ENCODE measurements around the gene TP53TG3F. TPM values are rescaled to one million over a fixed set of nuclear protein-coding genes. Genes with fewer than 3 reads are reported as not detected.
"Not testable (repeated sequence)": the region's sequence is repeated elsewhere in the genome, so short reads cannot be mapped to it uniquely, and the experiment has no call there.

Gene TP53TG3F
- total RNA-seq: not detected

DNA sequence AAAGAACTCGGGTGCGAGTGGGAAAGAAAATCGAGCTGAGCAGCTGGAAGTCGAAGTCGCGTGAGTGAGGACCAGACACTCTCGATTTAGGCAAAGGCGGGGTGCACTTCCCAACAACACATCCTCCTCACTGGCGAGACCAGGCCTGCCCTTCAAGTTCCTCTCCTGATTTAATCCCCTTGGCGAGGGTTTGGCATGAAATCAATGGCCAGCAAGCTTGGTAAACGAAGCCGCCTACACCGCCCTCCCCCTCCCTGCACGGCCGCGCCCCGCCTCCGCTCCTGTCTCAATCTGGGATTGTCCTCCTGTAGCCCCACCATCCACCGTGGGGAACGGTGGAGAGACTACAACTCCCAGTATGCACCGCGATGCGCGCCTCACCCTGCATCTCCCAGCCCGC is at the start of gene TP53TG3F:
Gene TP53TG3F, plus strand, starts transcription at position 301 of the 400 bp plus-strand sequence. Its CDS starts 68 bp downstream, at position 369.
- H3K36me3 ChIP-seq; H3K27me3 ChIP-seq; H3K9me3 ChIP-seq; H3K27ac ChIP-seq; DNase-seq; H3K4me3 ChIP-seq (replicated peaks in 1 of 3); intact Hi-C loops (cut with DNase I); H3K4me1 ChIP-seq: not testable (repeated sequence)
- no CpG with 5 or more reads among the region's 25 CpGs for WGBS, 2 donors

- H3K27me3 ChIP-seq; DNase-seq; H3K9me3 ChIP-seq; H3K27ac ChIP-seq; H3K36me3 ChIP-seq; intact Hi-C loops (cut with DNase I); H3K4me1 ChIP-seq; H3K4me3 ChIP-seq (replicated peaks in 1 of 3): not testable (repeated sequence)
- WGBS, 2 donors: no CpG with 5 or more reads among the region's 2 CpGs
Measured at GRCh38 chr16:33491611-33492010, 32.2 kb downstream of the TP53TG3F start.

- H3K4me1 ChIP-seq; DNase-seq; H3K27ac ChIP-seq; H3K4me3 ChIP-seq (replicated peaks in 1 of 3); H3K36me3 ChIP-seq; intact Hi-C loops (cut with DNase I); H3K27me3 ChIP-seq; H3K9me3 ChIP-seq: not testable (repeated sequence)
- no CpG with 5 or more reads among the region's 4 CpGs for WGBS, 2 donors
Measured at GRCh38 chr16:33507231-33507630, 47.8 kb downstream of the TP53TG3F start.

DNA sequence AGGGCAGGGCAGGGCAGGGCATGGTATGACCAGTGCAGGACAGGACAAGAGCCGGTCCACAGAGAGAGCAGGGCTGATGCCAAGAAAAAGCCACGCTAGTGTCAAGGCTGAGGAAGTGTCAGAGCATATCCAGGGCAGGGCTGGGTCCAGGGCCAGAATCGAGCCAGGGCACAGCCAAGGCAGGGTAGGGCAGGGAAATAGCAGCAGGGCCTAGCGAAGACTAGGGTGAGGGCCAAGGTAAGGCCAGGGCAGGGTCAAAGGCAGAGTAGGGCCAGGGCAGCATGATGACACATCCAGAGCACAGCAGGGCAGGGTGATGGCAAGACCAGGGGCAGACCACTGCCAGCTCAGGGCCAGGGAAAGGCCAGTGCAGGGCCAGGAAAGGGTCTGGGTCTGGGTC is 49.7 kb downstream of the TP53TG3F start:
- H3K27me3 ChIP-seq; H3K4me3 ChIP-seq (replicated peaks in 1 of 3); intact Hi-C loops (cut with DNase I); H3K4me1 ChIP-seq; H3K9me3 ChIP-seq; H3K36me3 ChIP-seq; DNase-seq; H3K27ac ChIP-seq: not testable (repeated sequence)
- no CpG with 5 or more reads among the region's 4 CpGs for WGBS, 2 donors

DNA sequence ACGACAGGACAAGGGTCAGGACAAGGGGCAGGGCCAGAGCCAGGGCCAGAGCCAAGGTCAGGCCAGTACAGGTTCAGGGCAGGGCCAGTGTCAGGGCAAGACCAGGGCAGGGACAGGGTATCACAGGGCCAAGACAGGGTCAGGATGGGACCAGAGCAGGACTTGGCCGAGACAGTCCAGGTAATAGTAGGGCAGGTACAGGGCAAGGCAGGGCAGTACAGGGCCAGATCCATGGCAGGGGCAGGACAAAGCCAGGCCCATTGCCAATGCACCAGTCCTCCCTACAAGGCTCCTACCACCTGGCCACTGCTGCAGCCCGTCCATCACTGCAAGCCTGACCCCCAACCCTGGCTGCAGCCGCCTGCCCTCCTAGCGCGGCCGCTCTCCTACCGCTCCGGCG is 50.5 kb downstream of the TP53TG3F start:
- 100% methylated on average over 2 of the region's 10 CpGs; no CpG with 5 or more reads in 1 of the 2 donors for WGBS, 2 donors

More for the DNA sequence above, 50.5 kb downstream of the TP53TG3F start:
- DNase-seq; H3K27ac ChIP-seq; H3K36me3 ChIP-seq; intact Hi-C loops (cut with DNase I); H3K4me3 ChIP-seq (replicated peaks in 1 of 3); H3K4me1 ChIP-seq; H3K9me3 ChIP-seq; H3K27me3 ChIP-seq: not testable (repeated sequence)

Small RNA genes within 50 kb of the gene (small RNA-seq; reads per million reads assigned to genes)
- gene AC136944.5 (not detected), gene AC136944.6 (not detected)

Other genes starting within 250 kb of the TP53TG3F start
- gene TP53TG3E, start 155.3 kb upstream of the TP53TG3F start, total RNA-seq: not detected
- not detected for gene TP53TG3B, start 98.8 kb upstream of the TP53TG3F start, total RNA-seq